GM13977 (cell line): Measurements from ENCODE around the gene CPTP.

Experiments used
- DNase-seq: peaks from one replicate; pipeline ENCODE4 v3.0.0; 2012; ENCODE audit warnings: low spot score
- CTCF ChIP-seq: IDR thresholded peaks from 2 replicates; pipeline ENCODE4 v1.5.1; 2012; ENCODE audit warnings: mild to moderate bottlenecking, control low read depth; ENCODE audit not compliant: insufficient read depth; ENCODE audit errors: extremely low read depth, missing control alignments
- in situ Hi-C: fragments of 300-500 bp; cut with MboI; formaldehyde crosslinking; loops from one replicate; pipeline ENCODE4 v1.12.0; 2022; ENCODE audit warnings: low sequenced_read_pairs, low pct_unique_long_range_greater_than_20kb, mixed read lengths, inconsistent platforms; ENCODE audit not compliant: unreplicated experiment

The CPTP gene

GRCh38 chr1:1281533-1282321 is 42.9 kb upstream of the CPTP start:
- no peak for TF ChIP-seq CTCF
- DNase-seq = no peak
- in situ Hi-C loops = no loop called here

- DNase-seq = no peak
- no peak for TF ChIP-seq CTCF
- in situ Hi-C loops = no loop called here
These were observed 41.6 kb upstream of the CPTP start for GRCh38 chr1:1282998-1283397.

- peak; percentile 89 for DNase-seq
- peak; percentile 32 for TF ChIP-seq CTCF
- in situ Hi-C loops = no loop called here
These were observed 40.8 kb upstream of the CPTP start for GRCh38 chr1:1283821-1284220.

DNA sequence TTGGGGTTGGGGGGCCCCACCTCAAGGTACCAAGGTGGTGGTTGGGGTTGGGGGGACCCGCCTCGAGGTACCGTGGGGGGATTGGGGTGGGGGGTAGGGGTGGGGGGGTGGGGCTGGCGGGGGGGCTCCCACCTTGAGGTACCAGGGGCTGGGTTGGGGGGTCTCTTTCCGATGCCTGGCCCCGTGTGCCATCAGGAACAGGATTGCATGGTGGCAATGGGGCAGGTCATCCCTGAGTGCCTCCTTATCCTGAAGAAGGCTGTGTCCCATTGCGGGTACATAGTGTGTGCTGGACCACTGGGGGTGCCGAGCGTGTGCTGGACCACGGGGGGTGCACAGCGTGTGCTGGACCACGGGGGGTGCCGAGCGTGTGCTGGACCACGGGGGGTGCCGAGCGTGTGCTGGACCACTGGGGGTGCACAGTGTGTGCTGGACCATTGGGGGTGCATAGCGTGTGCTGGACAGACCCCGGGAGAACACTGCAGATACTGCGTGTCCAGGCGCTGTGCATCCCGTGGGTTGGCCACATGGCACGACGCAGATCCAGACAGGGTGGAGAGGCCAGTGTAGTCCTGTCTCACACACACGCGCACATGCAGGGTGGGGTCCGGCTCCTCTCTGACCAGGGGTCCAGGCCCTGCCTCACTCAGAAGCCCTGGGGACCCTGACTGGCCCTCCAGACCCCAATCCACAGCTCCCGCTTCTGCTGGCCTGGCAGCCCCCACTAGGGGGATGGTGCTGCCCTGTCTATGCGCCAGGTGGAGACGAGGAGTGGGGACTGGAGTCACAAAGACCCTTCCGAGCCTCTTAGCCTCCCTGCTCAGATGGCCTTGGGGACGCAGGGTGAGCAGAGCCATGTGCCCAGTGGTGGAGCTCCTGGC is 40.1 kb upstream of the CPTP start:
- DNase-seq = no peak
- TF ChIP-seq CTCF = no peak
- in situ Hi-C loops = no loop called here

DNA sequence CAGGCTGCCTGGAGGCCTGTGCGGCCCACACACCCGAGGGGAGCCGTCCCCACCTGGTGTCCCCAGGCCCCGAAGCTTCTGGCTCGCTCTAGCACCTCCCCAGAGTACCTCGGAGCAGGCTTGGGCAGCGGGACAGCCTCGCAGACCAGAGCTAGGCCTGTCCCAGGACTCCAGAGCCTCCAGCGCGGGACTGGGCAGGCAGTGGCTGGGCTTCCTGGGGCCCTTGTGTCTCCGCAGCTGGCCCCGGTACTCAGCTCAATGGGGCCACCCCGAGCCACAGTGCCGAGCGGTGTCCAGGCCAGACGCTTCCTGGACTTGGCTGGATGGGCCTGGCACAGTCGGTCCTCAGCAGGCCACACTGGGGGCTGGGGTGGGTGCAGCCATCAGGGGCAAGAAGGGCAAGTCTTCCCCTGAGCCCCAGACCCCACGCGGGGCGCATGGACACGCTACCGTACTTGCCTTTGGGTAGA is 39.5 kb upstream of the CPTP start:
- in situ Hi-C loops = no loop called here
- TF ChIP-seq CTCF = no peak
- no peak for DNase-seq

- no peak for TF ChIP-seq CTCF
- no peak for DNase-seq
- in situ Hi-C loops = no loop called here
These were observed 38.8 kb upstream of the CPTP start for GRCh38 chr1:1285611-1286311.
